B cell (primary cell): ENCODE data around the gene KCNQ2. TPM values are rescaled to one million over a fixed set of nuclear protein-coding genes. Genes with fewer than 3 reads are reported as not detected.

Source experiments
- ATAC-seq: fragments of 200-7000 bp; cut with Tn5 transposase; one replicate; pipeline ENCODE4 v1.10.0; 2021; ENCODE audit warnings: low read depth, mild to moderate bottlenecking, moderate number of reproducible peaks, moderate library complexity
- CTCF ChIA-PET: fragments of 350-600 bp; sonication (Branson Sonifier 250); formaldehyde crosslinking; loops from one replicate; lab custom pipeline; 2021; ENCODE audit warnings: antibody characterized with exemption, inconsistent platforms; lab: Charles Lee
- POLR2A ChIA-PET: fragments of 350-600 bp; sonication (Branson Sonifier 250); formaldehyde crosslinking; loops from one replicate; lab custom pipeline; 2021; ENCODE audit warnings: antibody characterized with exemption; lab: Charles Lee
- DNase-seq: peaks from one replicate; pipeline ENCODE4 v3.0.0; 2013
- H2AFZ ChIP-seq: 2 replicates; pipeline ENCODE4 v1.6.1; 2012; ENCODE audit warnings: mild to moderate bottlenecking, low read depth, low read length; ENCODE audit not compliant: insufficient read depth, poor library complexity, severe bottlenecking
- H3K27ac ChIP-seq, 2 donors: 1 replicate in 1 of 2; 2 replicates in 1 of 2; pipeline ENCODE4 v1.5.1; 2012 to 2013; ENCODE audit warnings: low read length in 2 of 2, mild to moderate bottlenecking in 2 of 2, moderate library complexity in 1 of 2
- H3K27me3 ChIP-seq, 4 experiments: fragments of 200-600 bp in 1 of 4; sonication (generic) in 1 of 4; replicated peaks in 1 of 4; 1 replicate in 2 of 4; 2 replicates in 2 of 4; pipeline versions ENCODE4 v1.6.1 to v1.7.0; 2013 to 2016; ENCODE audit warnings: low read length in 3 of 4, mild to moderate bottlenecking in 2 of 4, mixed read lengths in 1 of 4, moderate library complexity in 1 of 4; ENCODE audit not compliant: insufficient read depth in 4 of 4, control insufficient read depth in 3 of 4; ENCODE audit errors: control extremely low read depth in 1 of 4
- H3K36me3 ChIP-seq, 2 experiments: replicated peaks in 1 of 2; 1 replicate in 1 of 2; 2 replicates in 1 of 2; pipeline versions ENCODE4 v1.6.1 to v1.7.1; 2013; ENCODE audit warnings: low read length in 1 of 2; ENCODE audit not compliant: insufficient read depth in 2 of 2, control insufficient read depth in 1 of 2; ENCODE audit errors: control extremely low read depth in 1 of 2, extremely low read depth in 1 of 2
- H3K4me1 ChIP-seq, 2 donors: fragments of 200-600 bp in 1 of 2; sonication (generic) in 1 of 2; 1 replicate in 1 of 2; 2 replicates in 1 of 2; pipeline versions ENCODE4 v1.5.1 to v1.6.1; 2013 to 2017; ENCODE audit warnings: low read length in 2 of 2; ENCODE audit not compliant: control insufficient read depth in 2 of 2, insufficient read depth in 2 of 2
- H3K4me2 ChIP-seq: replicated peaks from 2 replicates; pipeline ENCODE3; 2012; ENCODE audit warnings: mild to moderate bottlenecking, low read depth, low read length; ENCODE audit not compliant: poor library complexity, severe bottlenecking
- H3K4me3 ChIP-seq, 5 experiments: fragments of 200-600 bp in 1 of 5; sonication (generic) in 1 of 5; 1 replicate in 3 of 5; 2 replicates in 2 of 5; pipeline versions ENCODE4 v1.5.1 to v1.7.0; 2011 to 2016; ENCODE audit warnings: low read length in 4 of 5, mild to moderate bottlenecking in 4 of 5, low read depth in 2 of 5, control low read depth in 1 of 5, moderate library complexity in 1 of 5; ENCODE audit not compliant: insufficient read depth in 1 of 5; ENCODE audit errors: control extremely low read depth in 1 of 5, extremely low read depth in 1 of 5
- H3K79me2 ChIP-seq: fragments of 200-600 bp; sonication (generic); one replicate; pipeline ENCODE4 v1.6.0; 2016; ENCODE audit warnings: low read length; ENCODE audit not compliant: control insufficient read depth, insufficient read depth
- H3K9ac ChIP-seq: fragments of 200-600 bp; sonication (generic); 2 replicates; pipeline ENCODE4 v1.6.1; 2017; ENCODE audit warnings: mild to moderate bottlenecking, low read length, moderate library complexity
- H3K9me3 ChIP-seq, 3 donors: one replicate each; pipeline versions ENCODE4 v1.6.1 to v1.7.1; 2013; ENCODE audit warnings: low read length in 2 of 3; ENCODE audit not compliant: control insufficient read depth in 2 of 3, insufficient read depth in 1 of 3; ENCODE audit errors: control extremely low read depth in 1 of 3
- H4K20me1 ChIP-seq: 2 replicates; pipeline ENCODE4 v1.6.0; 2012; ENCODE audit warnings: mild to moderate bottlenecking, low read length; ENCODE audit not compliant: insufficient read depth, control insufficient read depth, poor library complexity, severe bottlenecking
- H3K27ac Mint-ChIP-seq: one replicate; pipeline ENCODE4 v1.8.0; 2021; ENCODE audit warnings: mixed read lengths
- H3K27me3 Mint-ChIP-seq: one replicate; pipeline ENCODE4 v1.8.0; 2021; ENCODE audit warnings: mixed read lengths
- H3K4me1 Mint-ChIP-seq: one replicate; pipeline ENCODE4 v1.8.0; 2021; ENCODE audit warnings: mixed read lengths
- H3K4me3 Mint-ChIP-seq: one replicate; pipeline ENCODE4 v1.8.0; 2021; ENCODE audit warnings: mixed read lengths
- H3K9me3 Mint-ChIP-seq: one replicate; pipeline ENCODE4 v1.8.0; 2022; ENCODE audit warnings: mixed read lengths; ENCODE audit not compliant: insufficient read depth
- EZH2 ChIP-seq: IDR thresholded peaks from 2 replicates; pipeline ENCODE4 v1.6.1; 2012; ENCODE audit warnings: borderline replicate concordance, low read depth, mild to moderate bottlenecking, moderate library complexity, low read length; ENCODE audit not compliant: insufficient read depth, poor library complexity, severe bottlenecking
- WGBS: methylation state at CpG from one replicate; pipeline ENCODE4 v1.1.5; 2013; ENCODE audit warnings: missing lambda C conversion rate; ENCODE audit not compliant: insufficient coverage; 5-methylcytosine and 5-hydroxymethylcytosine counted together
- intact Hi-C: fragments of 100-400 bp; cut with micrococcal nuclease; formaldehyde crosslinking; loops from one replicate; pipeline ENCODE4 v1.10.0; 2022
- polyA plus RNA-seq: library from polyadenylated mRNA; depleted of rRNA; stranded (reverse); fragments of >200 nt; gene quantifications from 2 replicates; pipeline ENCODE4 v1.2.3, GENCODE V29; 2012
- total RNA-seq, 2 donors: library from RNA; stranded (reverse); fragments of 120-200 nt in 1 of 2; gene quantifications; 1 replicate in 1 of 2; 2 replicates in 1 of 2; pipeline versions ENCODE4 v1.2.3 to v1.2.4, GENCODE V29; 2013 to 2022
- TF ChIP-seq, protein P1 (sequence below): fragments of 200-600 bp; IDR thresholded peaks from one replicate; pipeline ENCODE4 v1.8.0; 2022; ENCODE audit warnings: antibody characterized with exemption, mild to moderate bottlenecking

KCNQ2 gene
- total and polyA plus RNA-seq, 2 donors (not counting 1 experiment from before 2014, with no cell fraction given) = 0.12 TPM; not detected in 1

- H4K20me1 ChIP-seq = no peaks in the 10 kb centered on the region
- peak overlapping the region in 4 of 5 experiments; percentile 8 to 40 (median 34) for H3K4me3 ChIP-seq
- TF ChIP-seq, protein P1, sequence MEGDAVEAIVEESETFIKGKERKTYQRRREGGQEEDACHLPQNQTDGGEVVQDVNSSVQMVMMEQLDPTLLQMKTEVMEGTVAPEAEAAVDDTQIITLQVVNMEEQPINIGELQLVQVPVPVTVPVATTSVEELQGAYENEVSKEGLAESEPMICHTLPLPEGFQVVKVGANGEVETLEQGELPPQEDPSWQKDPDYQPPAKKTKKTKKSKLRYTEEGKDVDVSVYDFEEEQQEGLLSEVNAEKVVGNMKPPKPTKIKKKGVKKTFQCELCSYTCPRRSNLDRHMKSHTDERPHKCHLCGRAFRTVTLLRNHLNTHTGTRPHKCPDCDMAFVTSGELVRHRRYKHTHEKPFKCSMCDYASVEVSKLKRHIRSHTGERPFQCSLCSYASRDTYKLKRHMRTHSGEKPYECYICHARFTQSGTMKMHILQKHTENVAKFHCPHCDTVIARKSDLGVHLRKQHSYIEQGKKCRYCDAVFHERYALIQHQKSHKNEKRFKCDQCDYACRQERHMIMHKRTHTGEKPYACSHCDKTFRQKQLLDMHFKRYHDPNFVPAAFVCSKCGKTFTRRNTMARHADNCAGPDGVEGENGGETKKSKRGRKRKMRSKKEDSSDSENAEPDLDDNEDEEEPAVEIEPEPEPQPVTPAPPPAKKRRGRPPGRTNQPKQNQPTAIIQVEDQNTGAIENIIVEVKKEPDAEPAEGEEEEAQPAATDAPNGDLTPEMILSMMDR = peak; percentile 95
- TF ChIP-seq EZH2 = no peak
- ChIA-PET CTCF (interaction anchor here (0.6 to 3.3 kb wide), 21 partner anchors 9 to 625 kb away, joined by 3 to 26 read pairs (median 4); partner anchors contain the start of genes PPDPF, PRPF6, PTK6 and TPD52L2), POLR2A (interaction anchor here (0.6 to 1.2 kb wide), 7 partner anchors 25 to 651 kb away, joined by 3 to 7 read pairs (median 3); partner anchors contain the start of genes RTEL1 and SAMD10)
- peaks cover 7% of the 10 kb centered on the region for H3K4me1 Mint-ChIP-seq
- peak; percentile 84 for DNase-seq
- H3K27ac ChIP-seq = no peak overlapping the region
- H3K27me3 Mint-ChIP-seq = peaks cover 11% of the 10 kb centered on the region
- peaks cover 2% of the 10 kb centered on the region for H3K9me3 Mint-ChIP-seq
- WGBS = 22% methylated on average over 41 of the region's 48 CpGs
- H3K4me1 ChIP-seq = peaks cover 19 to 26% of the 10 kb centered on the region in 2 donors
- H3K79me2 ChIP-seq = no peaks in the 10 kb centered on the region
- no peak overlapping the region for H3K9ac ChIP-seq
- H3K36me3 ChIP-seq = no peaks in the 10 kb centered on the region
- intact Hi-C loops = loop anchor here (1.0 kb wide), 2 partner anchors 368 to 478 kb away; no protein-coding TSS in a partner anchor
- H2AFZ ChIP-seq = peak overlapping the region; percentile 14
- H3K4me2 ChIP-seq = peak overlapping the region; percentile 74
- no peak overlapping the region for H3K27ac Mint-ChIP-seq
- H3K27me3 ChIP-seq = peaks cover 0 to 40% (median 16%) of the 10 kb centered on the region in 4 experiments
- peak overlapping the region; percentile 79 for H3K4me3 Mint-ChIP-seq
- peak; percentile 66 for ATAC-seq
- peaks cover 0 to 13% (median 0%) of the 10 kb centered on the region in 3 donors for H3K9me3 ChIP-seq
Measured at GRCh38 chr20:63495741-63496595, 23.5 kb upstream of the KCNQ2 start.
